Activated naive CD4-positive, alpha-beta T cell treated with Interleukin-2 at 50 U/mL for 16 hours (primary cell): Measurements from ENCODE around the gene KRTAP10-6.
"Not testable (repeated sequence)": the region's sequence is repeated elsewhere in the genome, so short reads cannot be mapped to it uniquely, and the experiment has no call there.

ENCODE experiments used
- DNase-seq: peaks from one replicate; pipeline ENCODE4 v3.0.0-alpha.2; 2020

KRTAP10-6 gene

GRCh38 chr21:44552136-44552535 lies 40.2 kb downstream of the KRTAP10-6 start:
- no peak for DNase-seq

GRCh38 chr21:44551340-44551961 lies 40.9 kb downstream of the KRTAP10-6 start, which contains the start of gene KRTAP10-2:
Gene KRTAP10-2 (minus strand): TSS chr21:44551505. CDS start chr21:44551458, 47 bp downstream.
- no peak for DNase-seq

- DNase-seq = no peak
These were observed 41.5 kb downstream of the KRTAP10-6 start for GRCh38 chr21:44550807-44551206.

- DNase-seq = not testable (repeated sequence)
These were observed 42.0 kb downstream of the KRTAP10-6 start for GRCh38 chr21:44550285-44550684.

- DNase-seq = no peak
These were observed 42.6 kb downstream of the KRTAP10-6 start for GRCh38 chr21:44549525-44550211.

GRCh38 chr21:44548922-44549321 lies 43.4 kb downstream of the KRTAP10-6 start:
- DNase-seq = no peak

GRCh38 chr21:44548381-44548780 lies 43.9 kb downstream of the KRTAP10-6 start:
- no peak for DNase-seq

- DNase-seq = peak; percentile 17
These were observed 44.5 kb downstream of the KRTAP10-6 start for GRCh38 chr21:44547656-44548331.

GRCh38 chr21:44544566-44544965 lies 47.7 kb downstream of the KRTAP10-6 start:
- DNase-seq = no peak

GRCh38 chr21:44542716-44543115 lies 49.6 kb downstream of the KRTAP10-6 start:
- DNase-seq = no peak
